ENCODE data around the gene SCAMP2.

SCAMP2 gene

GRCh38 chr15:74815961-74816360 is 57.2 kb downstream of the SCAMP2 start:
- no peak for DNase-seq (ENCODE audit: low read depth)

GRCh38 chr15:74815121-74815934 is 57.8 kb downstream of the SCAMP2 start:
- no peak for DNase-seq (ENCODE audit: low read depth)

DNA sequence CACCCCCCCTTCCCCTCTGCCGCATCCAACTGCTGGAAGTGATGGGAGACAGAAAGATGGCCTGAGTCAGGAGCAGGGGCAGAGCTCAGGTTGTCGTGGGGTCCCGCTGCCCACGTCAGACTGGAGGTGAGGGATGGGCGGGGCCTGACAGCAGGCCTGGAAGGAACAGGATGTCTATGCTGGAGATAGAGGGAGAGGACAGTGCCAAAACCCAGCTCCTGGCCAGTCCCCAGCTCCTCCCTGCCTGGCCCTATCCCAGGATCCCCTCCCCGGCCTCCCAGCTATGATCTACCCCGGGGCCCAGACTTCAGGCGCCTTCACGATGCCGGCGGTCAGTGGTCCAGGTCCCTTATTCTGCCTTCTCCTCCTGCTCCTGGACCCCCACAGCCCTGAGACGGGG is 60.6 kb downstream of the SCAMP2 start, which contains the start of gene LMAN1L:
Gene LMAN1L, plus strand, starts transcription at position 303 of the 400 bp plus-strand sequence. Its CDS starts 20 bp downstream, at position 323.
- no peak for DNase-seq (ENCODE audit: low read depth)

- DNase-seq (ENCODE audit: low read depth): no peak
These were observed 63.2 kb downstream of the SCAMP2 start for GRCh38 chr15:74809956-74810355.

DNA sequence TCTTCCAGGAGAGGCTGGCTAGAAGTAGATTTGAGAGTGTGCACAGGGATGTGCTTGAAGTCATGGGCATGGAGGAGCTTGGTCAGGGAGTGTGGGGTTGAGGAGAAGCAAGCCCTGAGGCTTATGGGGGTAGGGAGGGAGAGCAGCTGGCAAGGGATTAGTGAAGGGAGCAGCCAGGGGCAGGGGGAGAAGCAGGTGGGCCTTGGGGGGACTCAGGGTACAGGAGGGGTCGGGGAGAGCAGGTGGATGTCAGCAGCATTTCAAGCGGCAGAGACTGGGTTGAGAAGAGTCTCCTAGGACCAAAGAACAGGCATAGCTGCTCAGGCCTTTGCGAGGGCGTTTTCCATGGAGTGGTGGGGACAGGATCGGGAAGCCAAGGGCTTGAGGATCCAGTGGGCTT is 63.9 kb downstream of the SCAMP2 start:
- no peak for DNase-seq (ENCODE audit: low read depth)

DNA sequence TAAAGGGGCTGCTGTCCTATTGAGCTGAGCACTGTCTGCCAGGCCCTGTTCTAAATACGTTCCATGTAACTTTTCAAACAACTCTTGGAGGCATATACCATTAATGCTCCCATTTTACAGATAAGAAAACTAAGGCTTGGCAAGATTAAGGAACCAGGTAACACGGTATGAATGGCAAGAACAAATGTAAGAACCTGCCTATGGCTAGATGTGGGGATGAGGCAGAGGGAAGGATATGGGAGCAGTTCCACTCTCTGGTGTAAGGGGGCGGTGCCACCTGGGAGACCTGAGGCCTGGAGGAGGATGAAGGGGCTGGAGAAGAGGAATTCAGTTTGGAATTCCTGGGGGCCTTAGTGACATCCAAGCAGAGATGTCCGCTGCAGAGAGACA is 64.3 kb downstream of the SCAMP2 start:
- DNase-seq (ENCODE audit: low read depth): no peak

DNA sequence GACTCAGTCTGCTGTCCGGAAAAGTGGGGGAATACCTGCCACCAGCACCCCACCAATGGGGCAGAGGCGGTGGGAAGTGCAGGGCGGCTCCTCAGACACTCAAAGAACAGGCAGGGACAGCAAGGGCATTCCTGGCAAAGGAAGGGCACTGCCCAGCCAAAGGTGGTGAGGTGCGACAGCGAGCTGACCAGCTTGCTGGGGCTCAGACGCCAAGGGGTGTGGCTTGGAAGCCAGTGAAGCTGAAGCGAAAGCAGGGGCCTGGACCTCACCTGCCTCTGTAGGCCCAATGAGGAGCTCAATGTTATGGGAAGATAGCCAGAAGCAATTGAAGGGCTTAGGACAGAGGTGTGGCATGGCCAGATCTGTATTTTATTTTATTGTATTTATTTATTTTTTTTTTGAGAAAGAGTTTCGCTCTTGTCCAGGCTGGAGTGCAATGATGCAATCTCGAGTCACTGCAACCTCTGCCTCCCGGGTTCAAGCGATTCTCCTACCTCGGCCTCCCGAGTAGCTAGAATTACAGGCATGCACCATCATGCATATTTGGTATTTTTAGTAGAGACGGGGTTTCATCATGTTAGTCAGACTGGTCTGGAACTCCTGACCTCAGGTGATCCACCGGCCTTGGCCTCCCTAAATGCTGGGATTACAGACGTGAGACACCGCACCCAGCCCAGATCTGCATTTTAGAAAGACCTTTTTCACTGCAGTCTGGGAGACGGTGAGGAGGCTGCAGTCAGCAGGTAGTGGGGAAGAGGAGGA is 64.9 kb downstream of the SCAMP2 start:
- DNase-seq (ENCODE audit: low read depth): no peak

- DNase-seq (ENCODE audit: low read depth): no peak
These were observed 65.9 kb downstream of the SCAMP2 start for GRCh38 chr15:74807282-74807681.

- DNase-seq (ENCODE audit: low read depth): no peak
These were observed 68.2 kb downstream of the SCAMP2 start for GRCh38 chr15:74804935-74805334.

- no peak for DNase-seq (ENCODE audit: low read depth)
These were observed 70.2 kb downstream of the SCAMP2 start for GRCh38 chr15:74802862-74803447.

GRCh38 chr15:74802290-74802689 is 70.9 kb downstream of the SCAMP2 start:
- DNase-seq (ENCODE audit: low read depth): no peak

DNA sequence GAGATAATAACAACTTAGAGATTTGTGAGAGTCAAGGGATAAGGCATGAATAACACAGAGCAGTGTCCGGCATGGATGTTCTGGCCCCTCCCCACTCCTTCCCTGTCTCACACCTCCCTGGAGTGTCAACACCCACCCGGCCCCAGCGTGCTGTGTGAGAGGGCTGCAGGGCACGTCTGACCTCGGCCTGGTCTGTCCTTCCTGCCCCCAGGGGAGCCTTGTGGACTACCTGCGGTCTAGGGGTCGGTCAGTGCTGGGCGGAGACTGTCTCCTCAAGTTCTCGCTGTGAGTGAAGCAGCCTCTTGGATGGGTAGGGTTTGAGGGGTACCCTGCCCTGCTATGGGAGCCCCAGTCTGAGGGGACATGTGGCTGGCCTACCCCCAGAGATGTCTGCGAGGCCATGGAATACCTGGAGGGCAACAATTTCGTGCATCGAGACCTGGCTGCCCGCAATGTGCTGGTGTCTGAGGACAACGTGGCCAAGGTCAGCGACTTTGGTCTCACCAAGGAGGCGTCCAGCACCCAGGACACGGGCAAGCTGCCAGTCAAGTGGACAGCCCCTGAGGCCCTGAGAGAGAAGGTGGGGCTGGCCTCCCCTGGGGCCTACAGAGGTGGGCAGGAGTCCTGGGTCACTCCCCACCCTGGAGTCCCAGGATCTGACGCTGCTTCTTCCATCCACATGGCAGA is 71.7 kb downstream of the SCAMP2 start:
- no peak for DNase-seq (ENCODE audit: low read depth)

DNA sequence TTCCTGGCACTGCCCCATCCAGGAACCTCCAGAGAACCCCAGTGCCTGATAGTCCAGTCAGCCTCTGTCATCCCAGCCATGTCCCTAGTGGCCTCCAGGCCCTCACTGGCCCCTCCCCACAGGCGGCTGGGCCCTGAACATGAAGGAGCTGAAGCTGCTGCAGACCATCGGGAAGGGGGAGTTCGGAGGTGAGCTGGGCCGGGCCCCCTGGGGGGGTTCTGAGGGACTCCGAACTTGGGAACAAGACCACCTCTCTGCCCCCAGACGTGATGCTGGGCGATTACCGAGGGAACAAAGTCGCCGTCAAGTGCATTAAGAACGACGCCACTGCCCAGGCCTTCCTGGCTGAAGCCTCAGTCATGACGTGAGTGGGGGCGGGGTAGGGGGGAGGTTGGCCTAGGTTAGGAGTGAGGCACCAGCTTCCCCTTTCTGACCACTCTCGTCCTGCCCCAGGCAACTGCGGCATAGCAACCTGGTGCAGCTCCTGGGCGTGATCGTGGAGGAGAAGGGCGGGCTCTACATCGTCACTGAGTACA is 72.5 kb downstream of the SCAMP2 start:
- DNase-seq (ENCODE audit: low read depth): no peak

DNA sequence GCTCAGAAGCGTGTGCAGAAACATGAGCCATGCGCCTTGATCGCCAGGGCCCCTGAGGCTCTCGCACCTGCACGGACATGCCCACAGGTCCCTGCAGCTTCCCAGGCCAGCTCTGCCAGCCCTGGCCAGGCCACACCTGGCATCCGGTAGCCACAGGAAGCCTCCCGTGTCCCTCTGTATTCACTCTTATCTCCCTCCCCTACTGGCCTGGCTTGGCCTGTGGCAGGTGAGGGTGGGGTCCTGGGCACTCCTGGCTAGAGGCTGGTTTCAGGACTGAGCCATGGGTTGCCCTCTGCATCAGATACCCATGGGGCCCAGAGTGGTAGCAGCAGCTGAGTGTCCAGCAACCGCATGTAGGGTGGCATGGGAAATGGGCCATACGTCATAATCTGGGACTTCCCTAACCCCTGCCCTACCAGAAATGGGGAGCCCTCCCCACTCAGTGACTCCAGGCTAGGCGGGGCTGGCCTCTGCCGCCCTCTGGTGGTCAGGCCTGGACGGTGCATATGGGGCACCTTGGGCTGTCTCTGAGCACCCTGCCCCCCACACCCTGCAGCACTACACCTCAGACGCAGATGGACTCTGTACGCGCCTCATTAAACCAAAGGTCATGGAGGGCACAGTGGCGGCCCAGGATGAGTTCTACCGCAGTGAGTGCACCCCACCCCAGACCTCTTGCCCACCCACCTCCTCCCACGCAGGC is 73.2 kb downstream of the SCAMP2 start:
- DNase-seq (ENCODE audit: low read depth): peak; percentile 84

DNA sequence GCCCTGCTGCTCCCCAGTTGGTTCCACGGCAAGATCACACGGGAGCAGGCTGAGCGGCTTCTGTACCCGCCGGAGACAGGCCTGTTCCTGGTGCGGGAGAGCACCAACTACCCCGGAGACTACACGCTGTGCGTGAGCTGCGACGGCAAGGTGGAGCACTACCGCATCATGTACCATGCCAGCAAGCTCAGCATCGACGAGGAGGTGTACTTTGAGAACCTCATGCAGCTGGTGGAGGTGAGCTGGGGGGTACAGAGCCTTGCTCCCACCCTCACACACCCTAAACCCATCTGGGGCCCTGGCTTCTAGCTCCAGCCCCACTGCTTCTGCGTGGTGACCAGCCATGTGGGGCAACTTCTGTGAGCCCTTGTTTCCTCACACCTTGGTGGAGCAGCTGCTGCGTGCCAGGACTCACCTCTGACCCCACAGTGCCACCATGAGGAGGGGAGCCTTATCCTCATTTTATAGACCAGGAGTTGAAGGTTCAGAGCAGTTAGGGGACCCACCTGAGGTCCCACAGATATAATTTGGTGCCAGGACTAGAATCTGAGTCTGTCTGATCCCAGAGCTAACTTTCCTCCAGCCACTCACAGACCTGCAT is 73.8 kb downstream of the SCAMP2 start:
- no peak for DNase-seq (ENCODE audit: low read depth)

GRCh38 chr15:74798388-74799254 is 74.5 kb downstream of the SCAMP2 start:
- no peak for DNase-seq (ENCODE audit: low read depth)

- peak; percentile 36 for DNase-seq (ENCODE audit: low read depth)
These were observed 77.1 kb downstream of the SCAMP2 start for GRCh38 chr15:74795966-74796625.

DNA sequence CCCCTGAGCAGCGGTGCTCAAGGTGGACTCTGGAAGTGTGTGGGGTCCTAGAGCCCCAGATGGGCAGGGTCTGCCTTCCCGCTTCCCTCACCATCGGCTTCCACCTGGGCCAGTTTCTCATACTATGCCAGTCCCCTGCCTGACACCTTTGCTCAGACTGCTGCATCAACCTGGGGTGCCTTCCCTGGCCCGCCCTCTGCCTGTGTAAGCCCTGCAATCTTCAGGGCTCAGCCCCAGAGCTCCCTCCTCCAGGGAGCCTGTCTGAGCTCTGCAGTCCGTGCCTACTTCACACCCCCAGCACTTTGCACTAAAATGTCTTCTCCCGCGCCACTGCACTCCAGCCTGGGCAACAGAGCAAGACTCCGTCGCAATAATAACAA is 78.2 kb downstream of the SCAMP2 start:
- DNase-seq (ENCODE audit: low read depth): no peak

- DNase-seq (ENCODE audit: low read depth): no peak
These were observed 78.8 kb downstream of the SCAMP2 start for GRCh38 chr15:74794248-74794969.

Data from activated T-cell treated with anti-CD3 and anti-CD28 coated beads for 48 hours (primary cell).